Measurements from ENCODE around the gene BMP6. TPM values are rescaled to one million over a fixed set of nuclear protein-coding genes. Genes with fewer than 3 reads are reported as not detected.

Gene BMP6
- total and polyA plus RNA-seq, 2 of the 4 experiments (the other 2 are of a cell fraction), result 0.18 to 0.19 TPM

GRCh38 chr6:7747901-7748504 is 22.1 kb downstream of the BMP6 start:
- ChIA-PET POLR2A (ENCODE audit: unreplicated experiment) (no interaction called here), CTCF (no interaction called here)
- Histone ChIP-seq H3K36me3 (ENCODE audit: control insufficient read depth, insufficient read depth, low read length) (no peaks in the 10 kb centered on the region), H4K8ac (ENCODE audit: low read depth in 2 of 2, low read length in 2 of 2) (no peak overlapping the region), H2BK15ac (ENCODE audit: low read depth, low read length) (no peak overlapping the region), H3K79me1 (ENCODE audit: low read depth in 1 of 2, low read length in 2 of 2) (no peaks in the 10 kb centered on the region), H3K27me3 (ENCODE audit: control insufficient read depth, insufficient read depth, low read length) (peaks cover 17% of the 10 kb centered on the region), H2AK5ac (ENCODE audit: low read depth, low read length) (no peak overlapping the region), H3K56ac (ENCODE audit: extremely low read depth, insufficient read depth, low read length) (no peak overlapping the region), H3K4me2 (ENCODE audit: low read depth, low read length) (no peak overlapping the region), H3K4me1 (ENCODE audit: control insufficient read depth, insufficient read depth, low read length) (no peaks in the 10 kb centered on the region), H3K18ac (ENCODE audit: low read depth, low read length) (no peak overlapping the region), H3K9me1 (ENCODE audit: insufficient read depth, low read length) (no peaks in the 10 kb centered on the region), H3K4ac (ENCODE audit: low read depth, low read length) (no peak overlapping the region), H3K23ac (ENCODE audit: low read depth, low read length) (no peak overlapping the region), H3K27ac (ENCODE audit: insufficient read depth, low read length) (no peak overlapping the region), H4K91ac (ENCODE audit: insufficient read depth, low read depth, low read length) (no peak overlapping the region), H4K20me1 (ENCODE audit: insufficient read depth, low read length) (no peaks in the 10 kb centered on the region), H2BK120ac (ENCODE audit: low read depth, low read length) (no peak overlapping the region), H2BK20ac (ENCODE audit: low read depth, low read length) (no peak overlapping the region), H2BK5ac (ENCODE audit: low read depth, low read length, poor library complexity, severe bottlenecking) (no peak overlapping the region), H3K9me3 (ENCODE audit: control insufficient read depth, insufficient read depth, low read length) (no peaks in the 10 kb centered on the region; the same call in 1 of the 2 replicates), H2AFZ (replicated peaks; ENCODE audit: low read length, poor library complexity) (no peak overlapping the region), H2AK9ac (replicated peaks; ENCODE audit: low read depth, low read length, poor library complexity) (no peak overlapping the region), H3K4me3 (ENCODE audit: insufficient read depth, low read depth, low read length) (no peak overlapping the region), H4K5ac (ENCODE audit: low read depth, low read length) (no peak overlapping the region), H3K14ac (replicated peaks; ENCODE audit: low read depth, low read length) (no peak overlapping the region), H3K9ac (ENCODE audit: low read depth, low read length) (no peak overlapping the region)
- no peak for DNase-seq
- intact Hi-C loops (cut with micrococcal nuclease), result no loop called here
- BruUV-seq (replicated peaks), result no TSS peak
- in situ Hi-C loops (cut with MboI; ENCODE audit: low sequenced_read_pairs), result no loop called here
- TF ChIP-seq RAD21 (IDR thresholded peaks at IDR 0.05; ENCODE audit: low read length), result no peak
- no peak for TF ChIP-seq MAFK (IDR thresholded peaks at IDR 0.05; ENCODE audit: low read depth, low read length)
- no peak for ATAC-seq (ENCODE audit: low read depth)
- dilution Hi-C loops (cut with HindIII; ENCODE audit: low sequenced_read_pairs, unreplicated experiment), result no loop called here
- 93% methylated on average over 2 of the region's 2 CpGs; no CpG with 5 or more reads in 1 of the 2 experiments for WGBS, 2 experiments (ENCODE audit: extremely low coverage in 2 of 2, insufficient read length in 1 of 2)
